Measurements from ENCODE around the gene COPZ1. TPM values are rescaled to one million over a fixed set of nuclear protein-coding genes. Genes with fewer than 3 reads are reported as not detected.

COPZ1 gene
- total RNA-seq, 1 experiment from 2014 or later: 104 TPM

- H3K18ac ChIP-seq (ENCODE audit: insufficient read length, low read depth, low read length): no peak overlapping the region
- H3K27ac ChIP-seq (ENCODE audit: insufficient read length, low read depth, low read length): no peak overlapping the region
- H3K79me1 ChIP-seq (ENCODE audit: insufficient read depth, low read depth, low read length, poor library complexity, severe bottlenecking): no peaks in the 10 kb centered on the region
- H2BK5ac ChIP-seq (ENCODE audit: insufficient read length, low read length): no peak overlapping the region
- H2BK15ac ChIP-seq (ENCODE audit: low read depth, low read length): no peak overlapping the region
- H3K4ac ChIP-seq (ENCODE audit: low read depth, low read length): no peak overlapping the region
- H2AFZ ChIP-seq (ENCODE audit: low read length): no peak overlapping the region
- WGBS (ENCODE audit: extremely low coverage, insufficient read length, low lambda C conversion rate): no CpG with 5 or more reads among the region's 2 CpGs
- no peak overlapping the region for H3K23ac ChIP-seq (ENCODE audit: insufficient read length, low read depth, low read length)
- peak overlapping the region in 2 of 3 experiments; percentile 49 to 87; a peak in 5 of 7 replicates for H3K27ac Mint-ChIP-seq
- no peak for TF ChIP-seq CTCF (conservative IDR thresholded peaks at IDR 0.05)
- no peaks in the 10 kb centered on the region; a peak in 1 of 7 replicates for H3K36me3 Mint-ChIP-seq (ENCODE audit: insufficient read depth in 1 of 3, low read depth in 3 of 3)
- H4K20me1 ChIP-seq (ENCODE audit: control insufficient read depth, insufficient read depth, insufficient read length): no peaks in the 10 kb centered on the region
- no peak overlapping the region for H4K5ac ChIP-seq (ENCODE audit: insufficient read length, low read depth, low read length)
- no peak overlapping the region for H3K14ac ChIP-seq (ENCODE audit: insufficient read depth, low read length)
- no peak overlapping the region for H3T11ph ChIP-seq (ENCODE audit: low read length)
- peak; percentile 51 for DNase-seq
- no peaks in the 10 kb centered on the region for H3K79me2 ChIP-seq (ENCODE audit: insufficient read depth, low read length)
- H3K9ac ChIP-seq (ENCODE audit: extremely low read depth, insufficient read length, low read length): no peak overlapping the region
- H3K4me1 ChIP-seq (ENCODE audit: insufficient read depth, low read length): peaks cover 15% of the 10 kb centered on the region
- no peak overlapping the region for H3K56ac ChIP-seq (ENCODE audit: insufficient read length, low read depth, low read length)
- no peak overlapping the region for H2BK120ac ChIP-seq (ENCODE audit: low read depth, low read length, poor library complexity, severe bottlenecking)
- no peak overlapping the region for H2BK12ac ChIP-seq (ENCODE audit: insufficient read length, low read depth, low read length)
- no peak overlapping the region for H4K91ac ChIP-seq (ENCODE audit: insufficient read length, low read depth, low read length)
- peak overlapping the region; percentile 98 for H3K4me2 ChIP-seq (ENCODE audit: insufficient read depth, insufficient read length, low read length)
- peaks cover 11% of the 10 kb centered on the region for H3K23me2 ChIP-seq (ENCODE audit: insufficient read length, low read depth, low read length, poor library complexity, severe bottlenecking)
- H3K27me3 ChIP-seq (ENCODE audit: insufficient read depth, low read length): no peaks in the 10 kb centered on the region
- no peak overlapping the region for H2AK5ac ChIP-seq (ENCODE audit: insufficient read length, low read length)
- peaks cover 19 to 22% of the 10 kb centered on the region in 2 experiments for H3K4me1 Mint-ChIP-seq
- no peaks in the 10 kb centered on the region for H3K9me3 ChIP-seq (ENCODE audit: control insufficient read depth, low read depth, low read length)
- H2BK20ac ChIP-seq (ENCODE audit: low read depth, low read length, poor library complexity, severe bottlenecking): no peak overlapping the region
- H3K27me3 Mint-ChIP-seq (ENCODE audit: low read depth): peaks cover 4% of the 10 kb centered on the region
- no peaks in the 10 kb centered on the region for H3K9me3 Mint-ChIP-seq
- H3K4me3 Mint-ChIP-seq: peak overlapping the region in 1 of 2 experiments; percentile 64; a peak in 1 of 5 replicates
- no peak overlapping the region for H4K8ac ChIP-seq (replicated peaks; ENCODE audit: insufficient read length, low read depth, low read length)
Observed at GRCh38 chr12:54357506-54358190, 32.7 kb downstream of the COPZ1 start.

All from H9 (cell line).